HG03442 (cell line): Measurements from ENCODE around the gene TMEM120A.

Experiments
- ATAC-seq: cut with Tn5 transposase; IDR thresholded peaks from one replicate; pipeline ENCODE4 v1.9.1; 2021; ENCODE audit warnings: mild to moderate bottlenecking, moderate library complexity; ENCODE audit not compliant: unreplicated experiment

The TMEM120A gene

DNA sequence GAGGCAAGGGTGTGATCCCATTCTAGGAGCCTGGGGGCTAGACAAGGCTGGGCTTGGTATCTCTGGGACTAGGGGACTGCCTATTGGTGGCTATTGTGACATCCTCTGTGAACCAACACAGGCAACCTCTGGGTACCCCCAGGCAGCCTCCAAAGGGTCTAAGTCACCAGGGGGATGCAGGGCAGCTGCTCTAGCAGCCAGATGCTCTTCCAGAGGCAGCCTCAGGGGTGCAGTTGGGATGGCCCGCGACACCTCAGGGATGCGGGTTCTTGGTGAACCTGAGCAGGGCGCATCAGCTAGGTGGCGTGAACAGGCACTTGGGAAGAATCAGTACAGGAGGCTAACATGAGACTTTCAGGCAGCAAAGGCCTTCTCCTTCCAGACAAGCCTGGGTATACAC, 1.6 kb upstream of the TMEM120A start:
- ATAC-seq, result no peak

GRCh38 chr7:75995052-75995471, 667 bp upstream of the TMEM120A start:
- no peak for ATAC-seq

GRCh38 chr7:75993689-75994387, 557 bp downstream of the TMEM120A start:
- peak; percentile 11 for ATAC-seq

DNA sequence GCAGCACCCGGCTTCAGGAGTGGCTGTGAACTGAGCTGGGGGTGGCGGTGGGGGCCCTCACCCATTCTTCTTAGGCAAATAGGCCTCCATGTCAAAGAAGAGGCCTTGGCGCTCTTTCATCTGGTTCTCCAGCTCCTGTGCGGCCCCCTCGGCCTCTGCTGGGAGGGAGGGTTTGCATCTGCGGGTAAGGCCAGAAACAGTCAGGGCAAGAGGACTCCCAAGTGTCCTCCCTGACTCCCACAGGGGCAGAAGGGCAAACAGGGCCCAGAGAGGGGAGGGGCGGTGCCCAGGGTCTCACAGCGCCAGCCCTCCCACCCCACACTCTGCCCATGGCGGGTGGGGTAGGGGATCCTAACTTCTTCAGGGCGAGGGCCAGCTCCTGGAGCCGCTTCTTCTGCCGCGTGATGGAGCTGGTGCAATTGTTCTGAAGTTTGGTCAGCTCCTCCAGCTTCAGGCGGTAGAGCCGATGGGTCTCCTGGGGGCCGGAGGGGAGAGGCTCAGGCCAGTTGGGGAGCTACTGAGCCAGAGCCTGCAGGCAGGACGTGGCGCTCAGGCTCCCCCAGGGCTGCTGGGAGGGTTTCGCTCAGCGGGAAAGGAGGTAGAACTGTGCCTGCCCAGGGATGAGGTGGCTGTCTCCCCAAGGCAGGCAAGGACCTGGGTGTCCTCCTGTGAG, 2.2 kb downstream of the TMEM120A start:
- ATAC-seq, result no peak

GRCh38 chr7:75991531-75992082, 2.8 kb downstream of the TMEM120A start:
- no peak for ATAC-seq

- ATAC-seq, result no peak
Measured at GRCh38 chr7:75989500-75990388, 4.7 kb downstream of the TMEM120A start.

- ATAC-seq, result no peak
Measured at GRCh38 chr7:75988568-75989499, 5.6 kb downstream of the TMEM120A start.

- no peak for ATAC-seq
Measured at GRCh38 chr7:75987805-75988567, 6.4 kb downstream of the TMEM120A start.

DNA sequence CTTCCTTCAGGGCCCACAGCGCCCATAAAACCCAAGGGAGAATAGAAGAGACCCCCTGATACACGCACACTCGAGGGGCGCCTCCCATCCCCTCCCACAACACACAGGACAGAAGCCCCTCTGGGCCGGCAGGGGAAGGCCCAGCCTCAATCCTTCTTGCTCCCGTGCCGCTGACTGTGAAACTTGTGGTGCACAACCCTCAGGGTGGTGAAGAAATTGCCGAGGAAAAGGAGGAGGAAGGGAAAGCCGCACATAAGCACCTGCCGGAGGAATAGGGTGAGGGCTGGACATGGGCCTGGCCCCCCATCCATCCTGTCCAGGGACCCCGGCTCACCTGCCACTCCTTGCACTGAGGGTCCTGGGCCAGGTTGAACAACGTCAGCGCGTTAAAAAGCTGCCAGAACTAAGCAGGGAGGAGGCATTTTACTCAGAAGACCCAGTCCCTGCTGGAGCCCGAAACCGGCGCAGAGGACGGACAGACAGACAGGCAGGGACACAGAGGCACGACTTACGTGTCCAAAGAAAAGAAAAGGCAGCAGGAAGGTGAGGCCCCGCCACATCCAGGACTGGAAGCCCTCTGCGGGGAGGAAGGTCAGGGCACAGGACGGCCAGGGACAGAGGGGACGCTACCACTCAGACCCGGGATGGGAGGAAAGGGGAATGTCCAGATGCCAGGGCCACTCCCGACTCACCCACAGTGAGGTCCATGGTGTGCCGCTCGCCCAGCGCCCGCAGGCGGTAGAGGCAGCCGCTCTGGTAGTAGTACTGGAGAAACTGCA, 7.2 kb downstream of the TMEM120A start:
- no peak for ATAC-seq

DNA sequence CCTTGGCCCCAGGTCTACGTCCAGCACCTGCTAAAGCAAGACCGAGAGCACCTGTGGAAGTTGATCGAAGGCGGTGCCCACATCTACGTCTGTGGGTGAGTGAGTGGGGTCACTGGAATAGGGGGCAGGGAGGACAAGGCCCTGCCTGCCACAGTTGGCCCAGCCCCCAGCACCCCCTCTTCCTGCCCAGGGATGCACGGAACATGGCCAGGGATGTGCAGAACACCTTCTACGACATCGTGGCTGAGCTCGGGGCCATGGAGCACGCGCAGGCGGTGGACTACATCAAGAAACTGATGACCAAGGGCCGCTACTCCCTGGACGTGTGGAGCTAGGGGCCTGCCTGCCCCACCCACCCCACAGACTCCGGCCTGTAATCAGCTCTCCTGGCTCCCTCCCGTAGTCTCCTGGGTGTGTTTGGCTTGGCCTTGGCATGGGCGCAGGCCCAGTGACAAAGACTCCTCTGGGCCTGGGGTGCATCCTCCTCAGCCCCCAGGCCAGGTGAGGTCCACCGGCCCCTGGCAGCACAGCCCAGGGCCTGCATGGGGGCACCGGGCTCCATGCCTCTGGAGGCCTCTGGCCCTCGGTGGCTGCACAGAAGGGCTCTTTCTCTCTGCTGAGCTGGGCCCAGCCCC, 8.1 kb downstream of the TMEM120A start:
- no peak for ATAC-seq

DNA sequence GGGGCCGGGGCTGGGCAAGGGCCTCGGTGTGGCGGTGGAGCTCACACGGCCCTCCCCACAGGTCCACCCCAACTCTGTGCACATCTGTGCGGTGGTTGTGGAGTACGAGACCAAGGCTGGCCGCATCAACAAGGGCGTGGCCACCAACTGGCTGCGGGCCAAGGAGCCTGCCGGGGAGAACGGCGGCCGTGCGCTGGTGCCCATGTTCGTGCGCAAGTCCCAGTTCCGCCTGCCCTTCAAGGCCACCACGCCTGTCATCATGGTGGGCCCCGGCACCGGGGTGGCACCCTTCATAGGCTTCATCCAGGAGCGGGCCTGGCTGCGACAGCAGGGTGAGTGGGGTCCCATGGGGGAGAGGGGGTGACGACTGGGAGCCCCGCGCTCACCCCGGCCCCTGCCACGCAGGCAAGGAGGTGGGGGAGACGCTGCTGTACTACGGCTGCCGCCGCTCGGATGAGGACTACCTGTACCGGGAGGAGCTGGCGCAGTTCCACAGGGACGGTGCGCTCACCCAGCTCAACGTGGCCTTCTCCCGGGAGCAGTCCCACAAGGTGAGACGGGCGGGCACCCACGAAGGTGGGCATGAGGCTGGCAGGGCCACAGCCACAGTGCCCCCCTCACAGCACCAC, 8.8 kb downstream of the TMEM120A start:
- ATAC-seq, result no peak

DNA sequence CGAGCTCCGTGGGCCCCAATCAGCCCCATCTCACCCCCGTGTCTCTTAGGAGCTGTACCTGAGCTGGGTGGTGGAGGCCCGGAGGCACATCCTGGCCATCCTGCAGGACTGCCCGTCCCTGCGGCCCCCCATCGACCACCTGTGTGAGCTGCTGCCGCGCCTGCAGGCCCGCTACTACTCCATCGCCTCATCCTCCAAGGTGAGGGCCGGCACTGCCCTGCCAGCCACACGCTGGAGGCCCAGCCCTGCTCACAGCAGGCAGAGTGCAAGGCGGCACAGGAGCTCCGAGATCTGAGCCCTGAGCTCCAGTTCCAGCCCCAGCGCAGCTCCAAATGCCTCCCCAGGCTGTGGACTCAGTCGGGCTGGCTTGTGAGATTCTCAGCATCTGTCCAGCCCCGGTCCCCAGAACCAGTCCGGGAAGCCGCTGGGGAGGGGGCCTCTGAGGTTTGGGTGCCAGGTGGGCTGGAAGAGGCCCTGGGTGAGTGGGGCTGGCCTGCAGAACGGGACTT, 9.3 kb downstream of the TMEM120A start:
- no peak for ATAC-seq

DNA sequence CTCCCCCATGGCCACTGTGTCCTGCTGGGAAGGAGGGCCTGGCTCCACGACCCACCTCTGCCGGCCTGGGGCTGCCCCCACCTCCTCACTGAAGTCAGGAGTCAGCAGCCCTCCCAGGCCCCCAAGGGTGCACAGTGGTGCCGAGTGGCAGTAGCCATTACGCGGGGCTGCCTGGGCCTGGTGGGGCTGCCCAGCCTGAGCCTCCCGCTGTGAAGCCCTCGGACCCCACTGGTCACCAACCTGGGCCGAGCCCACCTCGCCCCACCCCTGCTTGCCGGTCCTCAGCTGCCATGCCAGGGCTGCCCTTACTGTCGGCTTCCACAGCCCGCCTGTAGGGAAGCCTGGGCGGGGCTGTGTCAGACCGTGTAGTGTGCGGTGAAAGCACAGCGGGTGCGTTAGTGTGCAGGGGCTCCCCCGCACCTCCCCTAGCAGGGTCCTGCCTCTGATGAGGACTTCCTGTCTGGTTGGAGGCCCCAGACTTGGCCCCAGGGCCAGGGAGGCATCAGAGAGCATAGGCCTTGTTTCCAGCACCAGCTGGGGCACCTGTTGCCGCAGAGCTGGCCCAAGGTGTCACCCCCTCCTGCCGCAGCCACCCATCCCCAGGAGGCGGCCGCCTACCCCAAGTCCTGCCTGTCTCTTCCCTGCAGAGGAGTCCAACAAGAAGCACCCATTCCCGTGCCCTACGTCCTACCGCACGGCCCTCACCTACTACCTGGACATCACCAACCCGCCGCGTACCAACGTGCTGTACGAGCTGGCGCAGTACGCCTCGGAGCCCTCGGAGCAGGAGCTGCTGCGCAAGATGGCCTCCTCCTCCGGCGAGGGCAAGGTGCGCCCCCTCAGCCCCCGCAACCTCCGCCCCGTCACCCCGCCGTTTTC, 10.0 kb downstream of the TMEM120A start:
- no peak for ATAC-seq

DNA sequence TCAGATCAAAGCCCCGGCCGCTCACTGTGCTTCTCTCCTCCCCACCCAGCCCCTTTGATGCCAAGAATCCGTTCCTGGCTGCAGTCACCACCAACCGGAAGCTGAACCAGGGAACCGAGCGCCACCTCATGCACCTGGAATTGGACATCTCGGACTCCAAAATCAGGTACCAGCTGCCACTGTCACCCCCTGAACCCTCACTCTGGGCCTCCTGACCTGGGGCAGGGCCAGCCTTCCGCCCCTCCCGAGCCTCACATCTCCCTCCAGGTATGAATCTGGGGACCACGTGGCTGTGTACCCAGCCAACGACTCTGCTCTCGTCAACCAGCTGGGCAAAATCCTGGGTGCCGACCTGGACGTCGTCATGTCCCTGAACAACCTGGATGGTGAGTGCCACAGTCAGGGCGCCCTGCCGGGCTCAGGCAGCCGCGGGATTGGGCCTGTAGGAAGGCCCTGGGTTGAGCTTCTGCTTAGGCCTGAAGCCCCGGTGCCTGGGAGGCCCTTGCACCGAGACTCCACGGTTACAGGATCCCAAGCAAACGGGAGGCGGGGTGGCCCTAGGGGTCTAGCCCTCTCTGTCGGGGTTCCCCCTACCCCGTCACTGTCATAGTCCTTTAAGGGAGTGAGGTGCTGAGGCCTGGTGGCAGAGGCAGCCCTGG, 10.8 kb downstream of the TMEM120A start:
- no peak for ATAC-seq

- no peak for ATAC-seq
Measured at GRCh38 chr7:75982306-75983064, 11.9 kb downstream of the TMEM120A start.
